ENCODE measurements around the gene ACTN1.

ACTN1 gene

DNA sequence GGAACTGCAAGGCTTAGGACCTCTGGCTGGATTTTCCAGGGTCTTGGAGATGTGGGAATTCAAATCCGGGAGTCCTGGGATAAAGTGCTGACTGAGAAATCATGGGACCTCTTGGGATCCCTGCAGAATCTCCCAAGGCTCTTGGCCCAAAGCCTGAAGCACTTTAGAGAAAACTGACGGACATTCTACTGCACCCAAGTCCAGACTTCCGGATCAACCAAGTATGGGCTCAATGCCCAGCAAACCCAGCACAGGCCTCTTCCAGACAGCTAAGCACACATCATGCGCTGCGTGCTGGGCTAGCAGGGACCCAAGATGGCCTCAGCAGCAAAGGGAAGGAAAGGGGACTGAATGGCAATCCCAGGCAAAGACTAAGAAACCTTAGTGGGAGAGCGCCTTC lies 85.0 kb downstream of the ACTN1 start:
- Histone ChIP-seq H3K27me3 (ENCODE audit: insufficient read depth, poor library complexity, severe bottlenecking) (no peaks in the 10 kb centered on the region), H3K9me3 (ENCODE audit: severe bottlenecking) (no peaks in the 10 kb centered on the region), H3K36me3 (ENCODE audit: low read depth) (peaks cover 100% of the 10 kb centered on the region), H3K27ac (ENCODE audit: poor library complexity, severe bottlenecking) (no peak overlapping the region), H3K4me1 (ENCODE audit: insufficient read depth, poor library complexity, severe bottlenecking) (no peaks in the 10 kb centered on the region), H3K4me3 (ENCODE audit: severe bottlenecking) (no peak overlapping the region)
- DNase-seq (ENCODE audit: low spot score) (no peak), ATAC-seq (ENCODE audit: low read depth) (no peak)
- TF ChIP-seq, protein P1, sequence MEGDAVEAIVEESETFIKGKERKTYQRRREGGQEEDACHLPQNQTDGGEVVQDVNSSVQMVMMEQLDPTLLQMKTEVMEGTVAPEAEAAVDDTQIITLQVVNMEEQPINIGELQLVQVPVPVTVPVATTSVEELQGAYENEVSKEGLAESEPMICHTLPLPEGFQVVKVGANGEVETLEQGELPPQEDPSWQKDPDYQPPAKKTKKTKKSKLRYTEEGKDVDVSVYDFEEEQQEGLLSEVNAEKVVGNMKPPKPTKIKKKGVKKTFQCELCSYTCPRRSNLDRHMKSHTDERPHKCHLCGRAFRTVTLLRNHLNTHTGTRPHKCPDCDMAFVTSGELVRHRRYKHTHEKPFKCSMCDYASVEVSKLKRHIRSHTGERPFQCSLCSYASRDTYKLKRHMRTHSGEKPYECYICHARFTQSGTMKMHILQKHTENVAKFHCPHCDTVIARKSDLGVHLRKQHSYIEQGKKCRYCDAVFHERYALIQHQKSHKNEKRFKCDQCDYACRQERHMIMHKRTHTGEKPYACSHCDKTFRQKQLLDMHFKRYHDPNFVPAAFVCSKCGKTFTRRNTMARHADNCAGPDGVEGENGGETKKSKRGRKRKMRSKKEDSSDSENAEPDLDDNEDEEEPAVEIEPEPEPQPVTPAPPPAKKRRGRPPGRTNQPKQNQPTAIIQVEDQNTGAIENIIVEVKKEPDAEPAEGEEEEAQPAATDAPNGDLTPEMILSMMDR (IDR thresholded peaks at IDR 0.05; ENCODE audit: poor library complexity, severe bottlenecking), result no peak

DNA sequence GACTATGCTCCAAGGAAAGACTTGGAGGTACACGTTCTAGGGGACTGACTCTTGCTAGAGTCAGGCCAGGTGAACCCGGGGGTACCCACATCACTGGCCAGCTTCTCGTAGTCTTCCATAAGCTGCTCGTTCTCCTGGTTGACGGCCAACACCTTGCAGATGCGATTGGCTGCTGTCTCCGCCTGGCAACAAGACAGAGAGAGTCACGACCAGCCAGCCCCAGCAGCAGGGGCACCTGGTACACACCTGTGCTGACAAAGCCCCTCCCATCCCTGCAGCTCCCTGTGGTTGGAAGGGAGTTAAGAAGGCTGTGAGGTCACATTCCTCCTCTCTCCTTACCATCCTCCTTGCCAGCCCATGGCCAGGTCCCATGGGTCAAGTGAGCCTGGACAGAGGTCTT lies 85.5 kb downstream of the ACTN1 start:
- H3K27me3 ChIP-seq (ENCODE audit: insufficient read depth, poor library complexity, severe bottlenecking), result no peaks in the 10 kb centered on the region
- no peak overlapping the region for H3K27ac ChIP-seq (ENCODE audit: poor library complexity, severe bottlenecking)
- TF ChIP-seq, protein P1 (IDR thresholded peaks at IDR 0.05; ENCODE audit: poor library complexity, severe bottlenecking), result no peak
- no peaks in the 10 kb centered on the region for H3K4me1 ChIP-seq (ENCODE audit: insufficient read depth, poor library complexity, severe bottlenecking)
- DNase-seq (ENCODE audit: low spot score) (no peak), ATAC-seq (ENCODE audit: low read depth) (no peak)
- H3K36me3 ChIP-seq (ENCODE audit: low read depth), result peaks cover 100% of the 10 kb centered on the region
- H3K4me3 ChIP-seq (ENCODE audit: severe bottlenecking), result no peak overlapping the region
- no peaks in the 10 kb centered on the region for H3K9me3 ChIP-seq (ENCODE audit: severe bottlenecking)

DNA sequence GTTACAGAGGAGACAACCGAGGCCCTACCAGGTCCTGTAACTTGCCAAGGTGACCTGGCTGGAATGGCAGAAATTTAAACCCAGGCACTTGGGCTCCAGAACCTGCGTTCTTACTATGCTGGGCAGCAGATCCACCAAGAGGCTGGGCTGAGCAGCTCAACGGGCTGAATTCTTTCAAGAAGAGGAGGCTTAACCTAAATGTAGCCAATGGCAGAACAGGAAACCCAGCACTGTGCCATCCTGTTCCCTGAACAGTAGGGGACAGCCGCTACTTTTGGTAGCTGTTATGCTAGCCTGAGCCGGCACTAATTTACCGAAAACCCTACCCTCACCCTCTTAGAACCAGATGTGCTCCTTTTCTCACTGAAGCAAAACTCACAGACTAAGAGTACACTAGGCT lies 86.1 kb downstream of the ACTN1 start:
- Histone ChIP-seq H3K27me3 (ENCODE audit: insufficient read depth, poor library complexity, severe bottlenecking) (no peaks in the 10 kb centered on the region), H3K4me1 (ENCODE audit: insufficient read depth, poor library complexity, severe bottlenecking) (no peaks in the 10 kb centered on the region), H3K9me3 (ENCODE audit: severe bottlenecking) (no peaks in the 10 kb centered on the region), H3K27ac (ENCODE audit: poor library complexity, severe bottlenecking) (peak overlapping the region; percentile 3), H3K36me3 (ENCODE audit: low read depth) (peaks cover 100% of the 10 kb centered on the region), H3K4me3 (ENCODE audit: severe bottlenecking) (no peak overlapping the region)
- no peak for DNase-seq (ENCODE audit: low spot score)
- TF ChIP-seq, protein P1 (IDR thresholded peaks at IDR 0.05; ENCODE audit: poor library complexity, severe bottlenecking), result no peak
- no peak for ATAC-seq (ENCODE audit: low read depth)

DNA sequence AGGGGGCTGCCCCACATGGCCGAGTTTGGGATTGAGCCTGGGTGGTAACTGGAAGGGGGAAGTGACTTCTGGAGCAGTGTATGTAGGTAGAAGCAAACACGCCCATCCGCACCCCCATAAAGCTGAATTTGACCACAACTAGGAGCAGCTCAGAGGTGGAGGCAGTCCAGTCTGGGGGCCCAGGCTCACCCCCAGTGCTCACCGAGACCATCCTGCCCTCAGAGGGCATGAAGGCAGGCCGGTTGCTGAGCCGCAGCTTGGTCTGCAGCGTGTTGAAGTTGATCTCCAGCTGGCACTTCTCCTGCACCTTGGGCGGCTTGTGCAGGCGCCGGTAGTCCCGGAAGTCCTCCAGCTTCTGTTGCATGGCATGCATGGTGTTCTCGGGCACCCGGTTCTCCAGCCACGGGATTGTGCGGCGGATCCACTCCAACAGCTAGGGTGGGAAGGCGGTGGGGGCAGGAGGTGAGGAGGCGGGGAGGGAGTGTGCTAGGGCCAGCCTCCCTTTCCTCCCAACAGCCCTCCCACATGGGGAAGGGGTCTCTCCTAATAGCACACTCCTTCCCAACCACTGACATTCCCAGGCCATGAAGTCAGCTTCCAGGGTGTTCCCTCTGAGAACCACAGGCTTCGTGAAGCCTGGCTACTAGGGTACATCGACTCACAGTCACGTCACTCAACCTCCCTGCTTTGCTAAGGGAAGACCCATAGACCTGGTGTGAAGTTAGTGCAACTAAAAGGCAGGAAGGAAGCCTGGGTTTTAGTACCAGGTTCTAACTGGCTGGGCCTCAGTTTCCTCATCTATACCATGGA lies 87.0 kb downstream of the ACTN1 start:
- Histone ChIP-seq H3K9me3 (ENCODE audit: severe bottlenecking) (no peaks in the 10 kb centered on the region), H3K27me3 (ENCODE audit: insufficient read depth, poor library complexity, severe bottlenecking) (no peaks in the 10 kb centered on the region), H3K36me3 (ENCODE audit: low read depth) (peaks cover 100% of the 10 kb centered on the region), H3K4me3 (ENCODE audit: severe bottlenecking) (no peak overlapping the region), H3K27ac (ENCODE audit: poor library complexity, severe bottlenecking) (peak overlapping the region; percentile 3), H3K4me1 (ENCODE audit: insufficient read depth, poor library complexity, severe bottlenecking) (no peaks in the 10 kb centered on the region)
- DNase-seq (ENCODE audit: low spot score) (peak; percentile 70), ATAC-seq (ENCODE audit: low read depth) (peak; percentile 3; the same call in 1 of the 3 replicates)
- TF ChIP-seq, protein P1 (IDR thresholded peaks at IDR 0.05; ENCODE audit: poor library complexity, severe bottlenecking), result no peak
